GM12878 (cell line): ENCODE data around the gene CNTN6. TPM values are rescaled to one million over a fixed set of nuclear protein-coding genes. Genes with fewer than 3 reads are reported as not detected.

ENCODE experiments used
- ATAC-seq: fragments of 200-7000 bp; cut with Tn5 transposase; 3 replicates; pipeline ENCODE4 v1.9.1; 2020; ENCODE audit warnings: mild to moderate bottlenecking, moderate library complexity
- BruUV-seq: library from RNA; stranded (reverse); fragments of 400-500 nt; replicated peaks from 2 replicates; lab custom pipeline; 2021; lab: Mats Ljungman, UMichigan
- CTCF ChIA-PET: fragments of 300-600 bp; sonication (Branson Sonifier 250); formaldehyde crosslinking; extraction: SDS; loops from one replicate; lab custom pipeline; 2021; ENCODE audit warnings: inconsistent platforms; lab: Yijun Ruan, JAX
- POLR2A ChIA-PET: fragments of 350-600 bp; formaldehyde crosslinking; extraction: SDS; loops from one replicate; lab custom pipeline; 2021; ENCODE audit warnings: inconsistent platforms; lab: Charles Lee
- RAD21 ChIA-PET: fragments of 300-600 bp; sonication (Branson Sonifier 250); formaldehyde crosslinking; loops from one replicate; lab custom pipeline; 2023; ENCODE audit warnings: antibody characterized with exemption; ENCODE audit not compliant: unreplicated experiment; lab: Charles Lee
- SMC1A ChIA-PET: fragments of 300-600 bp; sonication (Branson Sonifier 250); formaldehyde crosslinking; loops from one replicate; lab custom pipeline; 2023; ENCODE audit not compliant: unreplicated experiment, uncharacterized antibody; lab: Charles Lee
- DNase-seq: peaks from one replicate; pipeline ENCODE4 v3.0.0-alpha.2; 2011; ENCODE audit warnings: low read depth, low spot score
- FAIRE-seq: peaks from 3 replicates; lab custom pipeline; 2011; peaks lifted over from hg19 to GRCh38; lab: Jason Lieb, UNC
- H2AFZ ChIP-seq: 2 replicates; pipeline ENCODE4 v1.6.0; 2011; ENCODE audit warnings: low read depth, low read length, control low read depth; ENCODE audit not compliant: control insufficient read depth
- H3K27ac ChIP-seq: 2 replicates; pipeline ENCODE4 v1.5.1; 2011; ENCODE audit warnings: control low read depth; ENCODE audit not compliant: control insufficient read depth, insufficient read depth
- H3K27me3 ChIP-seq, 2 experiments: replicated peaks in 1 of 2; 2 replicates each; pipeline versions ENCODE4 v1.6.0 to v1.6.1; 2011; ENCODE audit warnings: low read length in 1 of 2; ENCODE audit not compliant: control insufficient read depth in 2 of 2, insufficient read depth in 2 of 2
- H3K36me3 ChIP-seq, 2 experiments: 2 replicates each; pipeline ENCODE4 v1.5.1; 2011; ENCODE audit warnings: low read length in 1 of 2; ENCODE audit not compliant: control insufficient read depth in 2 of 2, insufficient read depth in 2 of 2
- H3K4me1 ChIP-seq: 2 replicates; pipeline ENCODE4 v1.6.1; 2011; ENCODE audit warnings: mild to moderate bottlenecking, low read length, moderate library complexity, mixed read lengths; ENCODE audit not compliant: control insufficient read depth, insufficient read depth
- H3K4me2 ChIP-seq: 2 replicates; pipeline ENCODE4 v1.6.0; 2011; ENCODE audit warnings: control low read depth; ENCODE audit not compliant: control insufficient read depth, insufficient read depth
- H3K4me3 ChIP-seq: fragments of 200-600 bp; sonication (generic); 2 replicates; pipeline ENCODE4 v1.5.1; 2016
- H3K79me2 ChIP-seq: 2 replicates; pipeline ENCODE4 v1.6.0; 2011; ENCODE audit warnings: low read length; ENCODE audit not compliant: control insufficient read depth, insufficient read depth
- H3K9ac ChIP-seq: 2 replicates; pipeline ENCODE4 v1.8.0; 2011; ENCODE audit warnings: low read length, control low read depth, mixed read lengths; ENCODE audit not compliant: control insufficient read depth, insufficient read depth
- H3K9me3 ChIP-seq: replicated peaks from 3 replicates; pipeline ENCODE4 v1.5.1; 2011; ENCODE audit warnings: mild to moderate bottlenecking, low read length; ENCODE audit not compliant: control insufficient read depth, insufficient read depth
- H4K20me1 ChIP-seq: 2 replicates; pipeline ENCODE4 v1.6.0; 2011; ENCODE audit not compliant: control insufficient read depth, insufficient read depth
- ASH2L ChIP-seq: fragments of 300-600, 200-600 bp; sonication (generic); IDR thresholded peaks from 2 replicates; pipeline ENCODE4 v1.6.1; 2017; ENCODE audit warnings: low read depth, mild to moderate bottlenecking, borderline replicate concordance
- SREBF2 ChIP-seq: IDR thresholded peaks from 2 replicates; pipeline ENCODE4 v1.6.1; 2012; ENCODE audit warnings: mild to moderate bottlenecking, low read length
- WGBS: methylation state at CpG from one replicate; pipeline ENCODE4 v1.1.6; 2016; ENCODE audit warnings: low lambda C conversion rate; ENCODE audit not compliant: insufficient replicate concordance, insufficient coverage; ENCODE audit errors: missing lambda C conversion rate; 5-methylcytosine and 5-hydroxymethylcytosine counted together
- in situ Hi-C: fragments of 300-500 bp; cut with MboI; formaldehyde crosslinking; loops from 9 replicates; pipeline ENCODE4 v1.14.3; 2018; ENCODE audit warnings: mixed read lengths
- intact Hi-C: fragments of 100-400 bp; cut with micrococcal nuclease; formaldehyde crosslinking; loops from one replicate; pipeline ENCODE4 v1.14.2; 2022; ENCODE audit not compliant: unreplicated experiment
- polyA plus RNA-seq, 11 experiments: library from polyadenylated mRNA; depleted of rRNA in 4 of 11; unstranded in 6 of 11; stranded (reverse) in 5 of 11; fragments of >200 nt; fragmentation: Nextera tagmentation in 4 of 11; fragmentation: Illumina TruSeq in 1 of 11; extraction: Ambion mirVana in 4 of 11; extraction: Trizol in 1 of 11; gene quantifications; 1 replicate in 1 of 11; 2 replicates in 10 of 11; pipeline versions ENCODE4 v1.2.1 to v1.2.3, GENCODE V29; 2011 to 2016; ENCODE audit warnings: inconsistent platforms in 2 of 11, missing spikeins in 2 of 11, low read depth in 1 of 11
- total RNA-seq, 4 experiments: library from RNA; depleted of rRNA in 3 of 4; stranded (reverse); fragments of >200 nt in 3 of 4; fragmentation: Illumina TruSeq in 1 of 4; extraction: Trizol in 1 of 4; gene quantifications; 2 replicates each; pipeline versions ENCODE4 v1.2.1 to v1.2.3, GENCODE V29; 2013 to 2021
- TF ChIP-seq, protein P1 (sequence below): fragments of 450-650 bp; IDR thresholded peaks from 2 replicates; pipeline ENCODE4 v1.6.1; 2017; ENCODE audit warnings: mild to moderate bottlenecking, moderate library complexity
- TF ChIP-seq, protein P2 (sequence below): fragments of 450-650 bp; formaldehyde crosslinking; IDR thresholded peaks from 2 replicates; pipeline ENCODE4 v1.4.0; 2020; ENCODE audit warnings: mild to moderate bottlenecking, moderate library complexity
- TF ChIP-seq, protein P3 (sequence below): fragments of 450-650 bp; IDR thresholded peaks from 2 replicates; pipeline ENCODE4 v1.6.1; 2016; ENCODE audit warnings: mild to moderate bottlenecking
- TF ChIP-seq, protein P4 (sequence below): fragments of 150-350 bp; IDR thresholded peaks from 2 replicates; pipeline ENCODE4 v1.6.1; 2014; ENCODE audit warnings: mild to moderate bottlenecking, low read depth, low read length
- TF ChIP-seq, protein P5 (sequence below): IDR thresholded peaks from 2 replicates; pipeline ENCODE4 v1.6.1; 2011; ENCODE audit warnings: borderline replicate concordance, low read depth, mild to moderate bottlenecking, moderate library complexity, low read length; ENCODE audit not compliant: insufficient read depth, poor library complexity, severe bottlenecking
- TF ChIP-seq, protein P6 (sequence below): IDR thresholded peaks from 2 replicates; pipeline ENCODE4 v1.6.1; 2012; ENCODE audit warnings: low read depth, low read length, improper control_type of control experiment

Gene CNTN6
- total and polyA plus RNA-seq, 10 of the 15 experiments (the other 5 are each of a cell fraction or from before 2014, with no cell fraction given) = not detected

DNA sequence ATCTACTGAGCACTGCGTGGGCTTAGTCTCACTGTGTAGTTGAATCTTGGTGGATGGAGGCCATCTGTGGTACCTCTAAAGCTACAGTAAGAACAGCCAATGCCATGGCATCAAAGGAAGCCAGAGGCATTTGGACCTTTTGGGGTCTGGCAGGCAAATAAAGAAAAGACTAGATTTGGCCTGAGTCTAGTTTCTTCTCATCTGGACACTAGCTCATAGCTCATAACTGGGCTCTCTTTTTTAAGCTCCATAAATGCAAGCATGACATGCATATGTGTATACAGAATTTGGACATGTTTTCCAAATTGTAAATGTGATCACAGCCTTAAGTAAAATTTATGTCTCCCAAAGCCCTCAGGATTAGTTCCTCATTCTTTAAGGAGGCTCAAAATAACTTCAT lies 107.5 kb downstream of the CNTN6 start (continued):
- TF ChIP-seq, protein P1, sequence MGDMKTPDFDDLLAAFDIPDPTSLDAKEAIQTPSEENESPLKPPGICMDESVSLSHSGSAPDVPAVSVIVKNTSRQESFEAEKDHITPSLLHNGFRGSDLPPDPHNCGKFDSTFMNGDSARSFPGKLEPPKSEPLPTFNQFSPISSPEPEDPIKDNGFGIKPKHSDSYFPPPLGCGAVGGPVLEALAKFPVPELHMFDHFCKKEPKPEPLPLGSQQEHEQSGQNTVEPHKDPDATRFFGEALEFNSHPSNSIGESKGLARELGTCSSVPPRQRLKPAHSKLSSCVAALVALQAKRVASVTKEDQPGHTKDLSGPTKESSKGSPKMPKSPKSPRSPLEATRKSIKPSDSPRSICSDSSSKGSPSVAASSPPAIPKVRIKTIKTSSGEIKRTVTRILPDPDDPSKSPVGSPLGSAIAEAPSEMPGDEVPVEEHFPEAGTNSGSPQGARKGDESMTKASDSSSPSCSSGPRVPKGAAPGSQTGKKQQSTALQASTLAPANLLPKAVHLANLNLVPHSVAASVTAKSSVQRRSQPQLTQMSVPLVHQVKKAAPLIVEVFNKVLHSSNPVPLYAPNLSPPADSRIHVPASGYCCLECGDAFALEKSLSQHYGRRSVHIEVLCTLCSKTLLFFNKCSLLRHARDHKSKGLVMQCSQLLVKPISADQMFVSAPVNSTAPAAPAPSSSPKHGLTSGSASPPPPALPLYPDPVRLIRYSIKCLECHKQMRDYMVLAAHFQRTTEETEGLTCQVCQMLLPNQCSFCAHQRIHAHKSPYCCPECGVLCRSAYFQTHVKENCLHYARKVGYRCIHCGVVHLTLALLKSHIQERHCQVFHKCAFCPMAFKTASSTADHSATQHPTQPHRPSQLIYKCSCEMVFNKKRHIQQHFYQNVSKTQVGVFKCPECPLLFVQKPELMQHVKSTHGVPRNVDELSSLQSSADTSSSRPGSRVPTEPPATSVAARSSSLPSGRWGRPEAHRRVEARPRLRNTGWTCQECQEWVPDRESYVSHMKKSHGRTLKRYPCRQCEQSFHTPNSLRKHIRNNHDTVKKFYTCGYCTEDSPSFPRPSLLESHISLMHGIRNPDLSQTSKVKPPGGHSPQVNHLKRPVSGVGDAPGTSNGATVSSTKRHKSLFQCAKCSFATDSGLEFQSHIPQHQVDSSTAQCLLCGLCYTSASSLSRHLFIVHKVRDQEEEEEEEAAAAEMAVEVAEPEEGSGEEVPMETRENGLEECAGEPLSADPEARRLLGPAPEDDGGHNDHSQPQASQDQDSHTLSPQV = no peak
- TF ChIP-seq, protein P2, sequence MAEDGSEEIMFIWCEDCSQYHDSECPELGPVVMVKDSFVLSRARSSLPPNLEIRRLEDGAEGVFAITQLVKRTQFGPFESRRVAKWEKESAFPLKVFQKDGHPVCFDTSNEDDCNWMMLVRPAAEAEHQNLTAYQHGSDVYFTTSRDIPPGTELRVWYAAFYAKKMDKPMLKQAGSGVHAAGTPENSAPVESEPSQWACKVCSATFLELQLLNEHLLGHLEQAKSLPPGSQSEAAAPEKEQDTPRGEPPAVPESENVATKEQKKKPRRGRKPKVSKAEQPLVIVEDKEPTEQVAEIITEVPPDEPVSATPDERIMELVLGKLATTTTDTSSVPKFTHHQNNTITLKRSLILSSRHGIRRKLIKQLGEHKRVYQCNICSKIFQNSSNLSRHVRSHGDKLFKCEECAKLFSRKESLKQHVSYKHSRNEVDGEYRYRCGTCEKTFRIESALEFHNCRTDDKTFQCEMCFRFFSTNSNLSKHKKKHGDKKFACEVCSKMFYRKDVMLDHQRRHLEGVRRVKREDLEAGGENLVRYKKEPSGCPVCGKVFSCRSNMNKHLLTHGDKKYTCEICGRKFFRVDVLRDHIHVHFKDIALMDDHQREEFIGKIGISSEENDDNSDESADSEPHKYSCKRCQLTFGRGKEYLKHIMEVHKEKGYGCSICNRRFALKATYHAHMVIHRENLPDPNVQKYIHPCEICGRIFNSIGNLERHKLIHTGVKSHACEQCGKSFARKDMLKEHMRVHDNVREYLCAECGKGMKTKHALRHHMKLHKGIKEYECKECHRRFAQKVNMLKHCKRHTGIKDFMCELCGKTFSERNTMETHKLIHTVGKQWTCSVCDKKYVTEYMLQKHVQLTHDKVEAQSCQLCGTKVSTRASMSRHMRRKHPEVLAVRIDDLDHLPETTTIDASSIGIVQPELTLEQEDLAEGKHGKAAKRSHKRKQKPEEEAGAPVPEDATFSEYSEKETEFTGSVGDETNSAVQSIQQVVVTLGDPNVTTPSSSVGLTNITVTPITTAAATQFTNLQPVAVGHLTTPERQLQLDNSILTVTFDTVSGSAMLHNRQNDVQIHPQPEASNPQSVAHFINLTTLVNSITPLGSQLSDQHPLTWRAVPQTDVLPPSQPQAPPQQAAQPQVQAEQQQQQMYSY = no peak
- no peak for TF ChIP-seq SREBF2

DNA sequence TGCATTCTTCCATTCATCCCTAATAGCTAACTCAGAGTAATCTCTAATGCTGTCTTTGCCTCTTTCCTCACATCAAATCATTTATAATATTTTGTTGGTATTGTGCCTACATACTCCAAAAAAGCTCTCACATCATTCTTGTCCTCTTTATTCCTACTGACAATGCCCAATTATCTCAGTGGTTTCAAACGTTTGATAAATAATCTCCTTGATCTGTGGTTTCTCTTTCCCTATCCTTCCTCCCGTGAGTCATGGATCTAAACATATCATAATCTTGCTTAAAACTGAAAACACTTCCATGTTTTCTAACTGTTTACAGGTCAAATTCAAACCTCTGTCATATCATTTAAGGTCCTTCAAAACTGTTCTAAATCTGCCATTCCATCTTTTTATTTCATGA lies 115.1 kb downstream of the CNTN6 start:
- RAD21 ChIA-PET = no interaction called here
- POLR2A ChIA-PET = no interaction called here
- in situ Hi-C loops = no loop called here
- TF ChIP-seq, protein P3, sequence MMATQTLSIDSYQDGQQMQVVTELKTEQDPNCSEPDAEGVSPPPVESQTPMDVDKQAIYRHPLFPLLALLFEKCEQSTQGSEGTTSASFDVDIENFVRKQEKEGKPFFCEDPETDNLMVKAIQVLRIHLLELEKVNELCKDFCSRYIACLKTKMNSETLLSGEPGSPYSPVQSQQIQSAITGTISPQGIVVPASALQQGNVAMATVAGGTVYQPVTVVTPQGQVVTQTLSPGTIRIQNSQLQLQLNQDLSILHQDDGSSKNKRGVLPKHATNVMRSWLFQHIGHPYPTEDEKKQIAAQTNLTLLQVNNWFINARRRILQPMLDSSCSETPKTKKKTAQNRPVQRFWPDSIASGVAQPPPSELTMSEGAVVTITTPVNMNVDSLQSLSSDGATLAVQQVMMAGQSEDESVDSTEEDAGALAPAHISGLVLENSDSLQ = no peak
- TF ChIP-seq, protein P4, sequence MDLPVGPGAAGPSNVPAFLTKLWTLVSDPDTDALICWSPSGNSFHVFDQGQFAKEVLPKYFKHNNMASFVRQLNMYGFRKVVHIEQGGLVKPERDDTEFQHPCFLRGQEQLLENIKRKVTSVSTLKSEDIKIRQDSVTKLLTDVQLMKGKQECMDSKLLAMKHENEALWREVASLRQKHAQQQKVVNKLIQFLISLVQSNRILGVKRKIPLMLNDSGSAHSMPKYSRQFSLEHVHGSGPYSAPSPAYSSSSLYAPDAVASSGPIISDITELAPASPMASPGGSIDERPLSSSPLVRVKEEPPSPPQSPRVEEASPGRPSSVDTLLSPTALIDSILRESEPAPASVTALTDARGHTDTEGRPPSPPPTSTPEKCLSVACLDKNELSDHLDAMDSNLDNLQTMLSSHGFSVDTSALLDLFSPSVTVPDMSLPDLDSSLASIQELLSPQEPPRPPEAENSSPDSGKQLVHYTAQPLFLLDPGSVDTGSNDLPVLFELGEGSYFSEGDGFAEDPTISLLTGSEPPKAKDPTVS = no peak
- TF ChIP-seq, protein P5, sequence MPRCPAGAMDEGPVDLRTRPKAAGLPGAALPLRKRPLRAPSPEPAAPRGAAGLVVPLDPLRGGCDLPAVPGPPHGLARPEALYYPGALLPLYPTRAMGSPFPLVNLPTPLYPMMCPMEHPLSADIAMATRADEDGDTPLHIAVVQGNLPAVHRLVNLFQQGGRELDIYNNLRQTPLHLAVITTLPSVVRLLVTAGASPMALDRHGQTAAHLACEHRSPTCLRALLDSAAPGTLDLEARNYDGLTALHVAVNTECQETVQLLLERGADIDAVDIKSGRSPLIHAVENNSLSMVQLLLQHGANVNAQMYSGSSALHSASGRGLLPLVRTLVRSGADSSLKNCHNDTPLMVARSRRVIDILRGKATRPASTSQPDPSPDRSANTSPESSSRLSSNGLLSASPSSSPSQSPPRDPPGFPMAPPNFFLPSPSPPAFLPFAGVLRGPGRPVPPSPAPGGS = no peak
- no peak for TF ChIP-seq ASH2L
- TF ChIP-seq, protein P6, sequence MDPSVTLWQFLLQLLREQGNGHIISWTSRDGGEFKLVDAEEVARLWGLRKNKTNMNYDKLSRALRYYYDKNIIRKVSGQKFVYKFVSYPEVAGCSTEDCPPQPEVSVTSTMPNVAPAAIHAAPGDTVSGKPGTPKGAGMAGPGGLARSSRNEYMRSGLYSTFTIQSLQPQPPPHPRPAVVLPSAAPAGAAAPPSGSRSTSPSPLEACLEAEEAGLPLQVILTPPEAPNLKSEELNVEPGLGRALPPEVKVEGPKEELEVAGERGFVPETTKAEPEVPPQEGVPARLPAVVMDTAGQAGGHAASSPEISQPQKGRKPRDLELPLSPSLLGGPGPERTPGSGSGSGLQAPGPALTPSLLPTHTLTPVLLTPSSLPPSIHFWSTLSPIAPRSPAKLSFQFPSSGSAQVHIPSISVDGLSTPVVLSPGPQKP = no peak

More for the DNA sequence above, 115.1 kb downstream of the CNTN6 start:
- Histone ChIP-seq H3K4me1 (no peaks in the 10 kb centered on the region), H3K4me2 (no peak overlapping the region), H3K27me3 (no peaks in the 10 kb centered on the region), H3K4me3 (no peak overlapping the region), H3K36me3 (no peaks in the 10 kb centered on the region), H3K9me3 (no peaks in the 10 kb centered on the region), H2AFZ (no peak overlapping the region), H3K27ac (no peak overlapping the region), H3K79me2 (no peaks in the 10 kb centered on the region), H3K9ac (no peak overlapping the region), H4K20me1 (no peaks in the 10 kb centered on the region)
- intact Hi-C loops = no loop called here
- WGBS = 5% methylated on average over 2 of the region's 2 CpGs
- no peak for ATAC-seq
- ChIA-PET SMC1A (interaction anchor here (2.0 kb wide), 1 partner anchor 11 kb away, joined by 6 read pairs; no protein-coding TSS in a partner anchor), CTCF (no interaction called here)
- BruUV-seq = no TSS peak
- FAIRE-seq = no peak
- no peak for DNase-seq
